H9 (cell line): ENCODE results near the gene CABLES2. TPM values are rescaled to one million over a fixed set of nuclear protein-coding genes. Genes with fewer than 3 reads are reported as not detected.
A peak's percentile ranks its signal among the peaks of the same experiment; 100 is the strongest.

Experiments used
- DNase-seq: peaks from one replicate; pipeline ENCODE4 v3.0.0-alpha.2; 2017
- H2AFZ ChIP-seq: one replicate; pipeline ENCODE4 v1.6.1; 2013; ENCODE audit warnings: mild to moderate bottlenecking, low read length, control low read depth, moderate library complexity
- H2AK5ac ChIP-seq: 2 replicates; pipeline ENCODE4 v1.6.1; 2013; ENCODE audit warnings: low read length, control low read depth, mixed read lengths; ENCODE audit not compliant: insufficient read length
- H2BK120ac ChIP-seq: one replicate; pipeline ENCODE4 v1.6.1; 2013; ENCODE audit warnings: low read depth, mild to moderate bottlenecking, low read length, control low read depth, inconsistent platforms; ENCODE audit not compliant: poor library complexity, severe bottlenecking
- H2BK12ac ChIP-seq: 2 replicates; pipeline ENCODE4 v1.6.1; 2013; ENCODE audit warnings: low read length, control low read depth, mixed read lengths, low read depth; ENCODE audit not compliant: insufficient read length
- H2BK15ac ChIP-seq: 2 replicates; pipeline ENCODE4 v1.6.1; 2013; ENCODE audit warnings: low read depth, low read length, control low read depth
- H2BK20ac ChIP-seq: one replicate; pipeline ENCODE4 v1.6.1; 2013; ENCODE audit warnings: low read depth, mild to moderate bottlenecking, low read length, control low read depth, inconsistent platforms; ENCODE audit not compliant: poor library complexity, severe bottlenecking
- H2BK5ac ChIP-seq: 2 replicates; pipeline ENCODE4 v1.6.1; 2013; ENCODE audit warnings: low read length, control low read depth, mixed read lengths; ENCODE audit not compliant: insufficient read length
- H3K14ac ChIP-seq: 2 replicates; pipeline ENCODE4 v1.6.1; 2013; ENCODE audit warnings: low read length, control low read depth; ENCODE audit not compliant: insufficient read depth
- H3K18ac ChIP-seq: 2 replicates; pipeline ENCODE4 v1.6.1; 2013; ENCODE audit warnings: low read depth, mild to moderate bottlenecking, mixed read lengths, low read length, control low read depth; ENCODE audit not compliant: insufficient read length
- H3K23ac ChIP-seq: 2 replicates; pipeline ENCODE4 v1.6.1; 2013; ENCODE audit warnings: low read length, control low read depth, mixed read lengths, low read depth; ENCODE audit not compliant: insufficient read length
- H3K23me2 ChIP-seq: 2 replicates; pipeline ENCODE4 v1.6.1; 2013; ENCODE audit warnings: low read depth, mild to moderate bottlenecking, mixed read lengths, low read length, control low read depth; ENCODE audit not compliant: insufficient read length, poor library complexity, severe bottlenecking
- H3K27ac ChIP-seq: 2 replicates; pipeline ENCODE4 v1.5.1; 2013; ENCODE audit warnings: low read length, control low read depth, mixed read lengths, low read depth; ENCODE audit not compliant: insufficient read length
- H3K27me3 ChIP-seq: 2 replicates; pipeline ENCODE4 v1.6.1; 2013; ENCODE audit warnings: low read length, control low read depth, inconsistent platforms; ENCODE audit not compliant: insufficient read depth
- H3K4ac ChIP-seq: 2 replicates; pipeline ENCODE4 v1.6.1; 2013; ENCODE audit warnings: low read depth, mild to moderate bottlenecking, control low read depth, inconsistent platforms, low read length, moderate library complexity
- H3K4me1 ChIP-seq: 2 replicates; pipeline ENCODE4 v1.6.1; 2013; ENCODE audit warnings: low read length, control low read depth, inconsistent platforms; ENCODE audit not compliant: insufficient read depth
- H3K4me2 ChIP-seq: 2 replicates; pipeline ENCODE4 v1.6.1; 2013; ENCODE audit warnings: low read length, control low read depth, mixed read lengths; ENCODE audit not compliant: insufficient read length, insufficient read depth
- H3K56ac ChIP-seq: 2 replicates; pipeline ENCODE4 v1.6.1; 2013; ENCODE audit warnings: low read depth, mild to moderate bottlenecking, mixed read lengths, low read length, control low read depth; ENCODE audit not compliant: insufficient read length
- H3K79me1 ChIP-seq: 2 replicates; pipeline ENCODE4 v1.6.1; 2013; ENCODE audit warnings: low read depth, mild to moderate bottlenecking, moderate library complexity, low read length, control low read depth, inconsistent platforms; ENCODE audit not compliant: insufficient read depth, poor library complexity, severe bottlenecking
- H3K79me2 ChIP-seq: 2 replicates; pipeline ENCODE4 v1.6.1; 2013; ENCODE audit warnings: low read length, control low read depth, inconsistent platforms; ENCODE audit not compliant: insufficient read depth
- H3K9ac ChIP-seq: 2 replicates; pipeline ENCODE4 v1.6.1; 2013; ENCODE audit warnings: low read length, control low read depth, mixed read lengths; ENCODE audit not compliant: insufficient read length; ENCODE audit errors: extremely low read depth
- H3K9me3 ChIP-seq: one replicate; pipeline ENCODE4 v1.6.1; 2013; ENCODE audit warnings: low read depth, low read length, inconsistent platforms; ENCODE audit not compliant: control insufficient read depth
- H3T11ph ChIP-seq: one replicate; pipeline ENCODE4 v1.6.1; 2013; ENCODE audit warnings: mild to moderate bottlenecking, low read length, control low read depth, inconsistent platforms
- H4K20me1 ChIP-seq: one replicate; pipeline ENCODE4 v1.6.1; 2013; ENCODE audit not compliant: control insufficient read depth, insufficient read length, insufficient read depth
- H4K5ac ChIP-seq: 2 replicates; pipeline ENCODE4 v1.6.1; 2013; ENCODE audit warnings: low read depth, mild to moderate bottlenecking, mixed read lengths, low read length, control low read depth; ENCODE audit not compliant: insufficient read length
- H4K8ac ChIP-seq: replicated peaks from 2 replicates; pipeline ENCODE4 v1.6.1; 2013; ENCODE audit warnings: low read length, control low read depth, mixed read lengths, low read depth; ENCODE audit not compliant: insufficient read length
- H4K91ac ChIP-seq: 2 replicates; pipeline ENCODE4 v1.6.1; 2013; ENCODE audit warnings: low read depth, mild to moderate bottlenecking, moderate library complexity, mixed read lengths, low read length, control low read depth; ENCODE audit not compliant: insufficient read length
- H3K27ac Mint-ChIP-seq, 3 experiments: 2 replicates in 2 of 3; 3 replicates in 1 of 3; pipeline ENCODE4 v1.8.0; 2020 to 2021; ENCODE audit warnings: mixed read lengths in 3 of 3, mild to moderate bottlenecking in 1 of 3, moderate library complexity in 1 of 3
- H3K27me3 Mint-ChIP-seq: 2 replicates; pipeline ENCODE4 v1.8.0; 2021; ENCODE audit warnings: low read depth, mild to moderate bottlenecking, moderate library complexity, mixed read lengths
- H3K36me3 Mint-ChIP-seq, 3 experiments: 2 replicates in 2 of 3; 3 replicates in 1 of 3; pipeline ENCODE4 v1.8.0; 2020 to 2021; ENCODE audit warnings: low read depth in 3 of 3, mixed read lengths in 3 of 3; ENCODE audit not compliant: insufficient read depth in 1 of 3
- H3K4me1 Mint-ChIP-seq, 2 experiments: 2 replicates each; pipeline ENCODE4 v1.8.0; 2020; ENCODE audit warnings: mixed read lengths in 2 of 2
- H3K4me3 Mint-ChIP-seq, 2 experiments: 2 replicates in 1 of 2; 3 replicates in 1 of 2; pipeline ENCODE4 v1.8.0; 2020 to 2021; ENCODE audit warnings: mild to moderate bottlenecking in 2 of 2, mixed read lengths in 2 of 2, moderate library complexity in 1 of 2
- H3K9me3 Mint-ChIP-seq, 2 experiments: 2 replicates in 1 of 2; 3 replicates in 1 of 2; pipeline ENCODE4 v1.8.0; 2020; ENCODE audit warnings: mild to moderate bottlenecking in 2 of 2, mixed read lengths in 2 of 2, moderate library complexity in 1 of 2
- WGBS: extraction: QIAGEN DNeasy Blood & Tissue Kit; methylation state at CpG from one replicate; pipeline ENCODE4 v1.1.7; 2013; ENCODE audit warnings: missing lambda C conversion rate, low lambda C conversion rate, mixed read lengths; ENCODE audit not compliant: insufficient read length; ENCODE audit errors: extremely low coverage; 5-methylcytosine and 5-hydroxymethylcytosine counted together
- total RNA-seq: library from RNA; stranded (reverse); gene quantifications from 2 replicates; pipeline ENCODE4 v1.2.1, GENCODE V29; 2021
- TF ChIP-seq, protein P1 (sequence below): fragments of 200-600 bp; sonication (generic); conservative IDR thresholded peaks from 3 replicates; pipeline ENCODE4 v1.8.0; 2021; ENCODE audit warnings: antibody characterized with exemption, mild to moderate bottlenecking

CABLES2 gene
- total RNA-seq, 1 experiment from 2014 or later = 10.8 TPM

DNA sequence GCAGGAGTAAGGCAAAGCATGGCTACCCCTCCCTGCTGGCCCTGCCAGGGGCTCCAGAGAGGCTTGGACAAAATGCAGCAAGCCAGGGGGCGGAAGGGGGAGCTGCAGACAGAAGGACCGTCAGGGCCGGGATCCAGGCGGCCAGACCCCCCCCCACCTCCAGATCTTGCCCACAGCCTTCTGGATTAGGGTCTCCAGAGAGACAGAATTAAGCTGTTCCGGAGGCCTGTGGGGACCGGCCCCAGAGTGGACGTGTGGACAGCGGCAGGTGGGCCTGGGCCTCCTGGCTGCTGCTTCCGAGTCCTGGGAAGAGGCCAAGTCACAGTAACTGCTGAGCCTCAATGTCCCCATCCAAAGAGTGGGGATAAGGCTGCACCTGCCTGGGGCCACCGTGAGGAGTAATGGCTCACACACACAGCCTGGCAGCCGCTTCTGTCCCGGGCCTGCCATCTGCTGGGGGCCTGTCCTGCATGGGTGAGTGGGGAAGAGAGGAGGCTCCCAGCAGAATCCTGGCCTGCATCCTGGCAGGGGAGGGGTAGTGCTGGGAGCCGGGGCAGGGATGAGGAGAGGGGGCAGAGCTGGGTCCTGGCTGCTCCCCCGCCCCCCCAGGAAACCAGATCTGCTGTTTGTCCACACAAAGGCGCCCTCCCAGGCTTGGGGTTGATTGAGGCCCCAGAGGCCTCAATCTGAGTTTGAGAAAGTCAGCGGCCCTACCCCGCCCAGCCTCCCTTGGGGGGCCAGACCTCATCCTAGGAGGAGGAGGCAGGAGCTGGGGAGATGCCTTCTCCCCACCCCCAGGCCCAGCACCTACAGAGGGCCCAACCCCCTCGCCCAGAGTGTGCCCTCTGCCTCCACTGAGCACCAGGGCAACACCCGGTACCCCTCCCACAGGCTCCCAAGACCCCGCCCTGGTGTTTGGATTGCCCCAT is 43.8 kb downstream of the CABLES2 start:
- Mint-ChIP-seq H3K4me3 (peak overlapping the region in 1 of 2 experiments; percentile 45; a peak in 1 of 5 replicates), H3K27ac (peak overlapping the region; percentile 96 to 98 (median 97); a peak in 6 of 7 replicates), H3K4me1 (peaks cover 31 to 57% of the 10 kb centered on the region in 2 experiments), H3K9me3 (no peaks in the 10 kb centered on the region), H3K27me3 (no peaks in the 10 kb centered on the region), H3K36me3 (peaks cover 0 to 4% (median 2%) of the 10 kb centered on the region in 3 experiments; a peak in 4 of 7 replicates)
- peak overlapping the region; percentile 44 for H2AK5ac ChIP-seq
- no peak overlapping the region for H3K9ac ChIP-seq
- WGBS = no CpG with 5 or more reads among the region's 20 CpGs
- H3K23ac ChIP-seq = no peak overlapping the region
- H3T11ph ChIP-seq = no peak overlapping the region
- H4K20me1 ChIP-seq = no peaks in the 10 kb centered on the region
- no peak overlapping the region for H2BK20ac ChIP-seq
- H3K27ac ChIP-seq = peak overlapping the region; percentile 10
- no peak overlapping the region for H2BK5ac ChIP-seq
- peaks cover 3% of the 10 kb centered on the region for H3K79me1 ChIP-seq
- no peak overlapping the region for H4K5ac ChIP-seq
- H3K23me2 ChIP-seq = peaks cover 15% of the 10 kb centered on the region
- peak overlapping the region; percentile 85 for H4K91ac ChIP-seq
- no peak overlapping the region for H4K8ac ChIP-seq
- no peaks in the 10 kb centered on the region for H3K27me3 ChIP-seq
- peaks cover 5% of the 10 kb centered on the region; the same call in 1 of the 2 replicates for H3K4me1 ChIP-seq
- H3K18ac ChIP-seq = peak overlapping the region; percentile 73
- no peak overlapping the region for H3K4me2 ChIP-seq
- no peak overlapping the region for H2BK15ac ChIP-seq
- TF ChIP-seq, protein P1, sequence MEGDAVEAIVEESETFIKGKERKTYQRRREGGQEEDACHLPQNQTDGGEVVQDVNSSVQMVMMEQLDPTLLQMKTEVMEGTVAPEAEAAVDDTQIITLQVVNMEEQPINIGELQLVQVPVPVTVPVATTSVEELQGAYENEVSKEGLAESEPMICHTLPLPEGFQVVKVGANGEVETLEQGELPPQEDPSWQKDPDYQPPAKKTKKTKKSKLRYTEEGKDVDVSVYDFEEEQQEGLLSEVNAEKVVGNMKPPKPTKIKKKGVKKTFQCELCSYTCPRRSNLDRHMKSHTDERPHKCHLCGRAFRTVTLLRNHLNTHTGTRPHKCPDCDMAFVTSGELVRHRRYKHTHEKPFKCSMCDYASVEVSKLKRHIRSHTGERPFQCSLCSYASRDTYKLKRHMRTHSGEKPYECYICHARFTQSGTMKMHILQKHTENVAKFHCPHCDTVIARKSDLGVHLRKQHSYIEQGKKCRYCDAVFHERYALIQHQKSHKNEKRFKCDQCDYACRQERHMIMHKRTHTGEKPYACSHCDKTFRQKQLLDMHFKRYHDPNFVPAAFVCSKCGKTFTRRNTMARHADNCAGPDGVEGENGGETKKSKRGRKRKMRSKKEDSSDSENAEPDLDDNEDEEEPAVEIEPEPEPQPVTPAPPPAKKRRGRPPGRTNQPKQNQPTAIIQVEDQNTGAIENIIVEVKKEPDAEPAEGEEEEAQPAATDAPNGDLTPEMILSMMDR = peak; percentile 45; the same call in 2 of the 3 replicates
- no peaks in the 10 kb centered on the region for H3K9me3 ChIP-seq
- H2BK120ac ChIP-seq = no peak overlapping the region
- H3K56ac ChIP-seq = no peak overlapping the region
- peaks cover 10% of the 10 kb centered on the region; the same call in 1 of the 2 replicates for H3K79me2 ChIP-seq
- no peak overlapping the region for H3K14ac ChIP-seq
- peak overlapping the region; percentile 78 for H2BK12ac ChIP-seq
- peak; percentile 73 for DNase-seq
- H2AFZ ChIP-seq = no peak overlapping the region
- peak overlapping the region; percentile 62; the same call in 1 of the 2 replicates for H3K4ac ChIP-seq
